Inflammatory macrophage treated with lipopolysaccharide for 4 hours (primary cell): Measurements from ENCODE around the gene GEMIN4.
A peak's percentile ranks its signal among the peaks of the same experiment; 100 is the strongest.
"Not testable (repeated sequence)": the region's sequence is repeated elsewhere in the genome, so short reads cannot be mapped to it uniquely, and the experiment has no call there.

Experiments
- DNase-seq: peaks from one replicate; pipeline ENCODE4 v3.0.0-alpha.2; 2020

Gene GEMIN4

GRCh38 chr17:699345-699744 lies 52.7 kb downstream of the GEMIN4 start:
- DNase-seq: peak; percentile 77

DNA sequence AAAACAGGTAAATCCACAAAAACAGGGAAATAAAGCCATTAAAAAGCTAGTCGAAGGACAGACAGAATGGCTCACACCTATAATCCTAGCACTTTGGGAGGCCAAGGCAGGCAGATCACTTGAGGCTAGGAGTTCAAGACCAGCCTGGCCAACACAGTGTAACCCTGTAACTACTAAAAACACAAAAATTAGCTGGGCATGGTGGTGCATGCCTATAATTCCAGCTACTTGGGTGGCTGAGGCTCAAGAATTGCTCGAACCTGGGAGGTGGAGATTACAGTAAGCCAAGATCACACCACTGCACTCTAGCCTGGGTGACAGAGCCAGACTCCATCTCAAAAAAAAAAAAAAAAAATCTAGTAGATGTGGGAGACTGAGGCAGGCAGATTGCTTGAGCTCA lies 54.0 kb downstream of the GEMIN4 start:
- DNase-seq: not testable (repeated sequence)

GRCh38 chr17:697682-698081 lies 54.4 kb downstream of the GEMIN4 start:
- DNase-seq: no peak

DNA sequence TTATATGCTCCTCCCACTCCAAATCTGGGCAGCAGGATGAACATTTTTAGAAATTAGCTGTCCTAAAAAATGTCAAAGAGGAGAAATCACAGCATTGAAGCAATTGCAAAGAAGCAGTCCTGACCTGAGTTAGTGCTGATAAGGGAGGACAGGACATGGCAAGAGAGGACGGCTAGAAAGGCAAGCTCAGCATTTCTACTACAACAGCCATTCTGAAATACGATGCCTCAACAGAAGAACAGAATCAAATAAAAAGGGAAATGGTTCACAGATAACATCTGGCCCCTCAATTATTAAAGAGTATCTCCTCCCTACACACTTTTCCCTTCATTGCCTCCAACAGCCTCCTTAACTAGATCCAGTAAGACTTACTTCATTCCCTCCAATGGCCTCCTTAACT lies 55.7 kb downstream of the GEMIN4 start:
- DNase-seq: no peak
